ENCODE measurements around the gene MYO18B. TPM values are rescaled to one million over a fixed set of nuclear protein-coding genes. Genes with fewer than 3 reads are reported as not detected.

MYO18B gene
- total RNA-seq, 1 donor from 2014 or later, result 0.17 TPM

DNA sequence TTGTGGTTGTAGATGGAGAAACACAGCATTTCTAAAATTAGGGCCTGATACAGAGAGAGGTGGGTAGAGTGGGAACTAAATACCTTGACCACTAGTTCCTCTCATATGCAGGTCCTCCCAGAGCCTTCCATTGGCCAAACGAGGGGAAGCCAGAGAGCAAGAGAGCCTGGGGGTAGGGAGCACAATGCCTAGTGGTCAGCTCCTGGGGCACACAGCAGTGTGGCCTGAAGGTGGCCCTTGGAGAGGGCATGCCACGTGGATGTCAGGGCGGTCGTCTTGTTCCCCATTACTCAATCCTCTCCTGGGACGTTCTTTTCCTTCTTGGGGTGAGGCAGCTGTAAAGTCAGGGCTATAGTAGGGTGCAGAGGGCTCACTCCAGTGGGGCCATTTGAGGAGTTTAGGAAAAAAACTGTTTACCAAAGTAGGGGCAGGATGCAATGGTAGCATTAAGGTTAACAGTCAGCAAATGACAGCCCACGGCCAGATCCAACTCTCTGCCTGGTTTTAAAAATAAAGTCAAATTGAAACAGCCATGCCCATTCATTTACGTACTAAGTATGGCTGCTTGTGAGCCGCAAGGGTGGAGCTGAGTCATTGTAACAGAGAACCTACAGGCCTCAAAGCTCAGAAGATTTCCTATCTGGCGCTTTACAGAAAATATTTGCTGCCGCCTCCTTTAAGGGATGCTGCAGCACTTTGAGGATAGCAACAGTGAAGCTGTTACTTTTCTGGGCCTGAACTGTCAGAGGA is 7.6 kb downstream of the MYO18B start:
- no peak for DNase-seq

GRCh38 chr22:25750569-25751173 is 8.7 kb downstream of the MYO18B start:
- DNase-seq, result no peak

DNA sequence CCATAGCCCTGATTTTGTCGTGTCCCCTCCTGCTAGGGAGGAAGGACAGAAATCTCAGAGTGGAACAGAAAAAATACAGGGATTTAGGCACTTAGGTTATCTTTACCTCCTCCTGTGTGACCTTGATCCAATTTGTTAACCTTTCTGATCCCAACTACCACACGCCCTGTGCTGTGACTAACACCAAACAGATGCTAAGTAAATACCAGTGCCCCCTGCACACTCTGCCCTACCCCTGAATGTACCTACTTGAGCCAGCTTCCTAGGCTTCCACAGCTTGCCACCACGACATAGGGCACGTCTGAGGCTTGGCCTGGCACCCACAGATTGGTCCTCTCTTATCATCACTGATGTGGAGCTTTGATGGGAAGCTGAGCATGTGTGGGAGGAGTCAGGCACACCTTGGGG is 9.2 kb downstream of the MYO18B start:
- no peak for DNase-seq

- no peak for DNase-seq
Observed at GRCh38 chr22:25752615-25753214, 10.7 kb downstream of the MYO18B start.

- no peak for DNase-seq
Observed at GRCh38 chr22:25753252-25753651, 11.3 kb downstream of the MYO18B start.

DNA sequence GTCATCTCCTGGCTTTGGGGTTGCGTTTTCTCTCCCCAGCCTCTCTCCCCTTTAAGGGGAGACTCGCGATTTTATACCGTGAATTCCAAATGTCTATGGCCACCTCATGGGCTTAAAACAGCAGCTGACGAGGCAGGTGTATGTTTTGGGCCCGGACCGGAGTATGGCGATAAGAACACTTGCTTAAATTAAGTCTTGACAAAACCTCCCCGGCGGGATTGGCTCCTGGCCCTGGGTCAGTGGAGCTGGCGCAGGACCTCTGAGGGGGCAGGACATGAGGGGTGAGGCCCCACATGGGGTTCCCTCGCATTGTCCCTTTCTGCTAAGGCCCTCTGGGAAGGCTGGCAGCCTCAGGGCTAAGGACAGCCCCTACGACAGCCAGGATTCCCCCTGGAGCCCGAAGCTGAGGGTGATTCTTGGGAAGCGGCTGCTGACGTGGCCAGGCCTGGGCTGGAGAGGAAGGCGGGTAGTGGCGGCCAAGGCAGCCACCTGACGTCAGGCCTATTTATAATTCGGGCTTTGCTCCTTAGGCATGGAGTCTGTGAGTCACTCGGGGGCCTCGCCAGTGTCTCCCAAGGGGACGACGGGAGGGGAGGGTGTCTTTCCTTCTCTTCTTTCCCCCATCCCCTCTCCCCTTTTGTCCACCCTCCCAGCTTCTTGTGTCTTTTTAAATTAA is 12.7 kb downstream of the MYO18B start:
- DNase-seq, result peak; percentile 91

DNA sequence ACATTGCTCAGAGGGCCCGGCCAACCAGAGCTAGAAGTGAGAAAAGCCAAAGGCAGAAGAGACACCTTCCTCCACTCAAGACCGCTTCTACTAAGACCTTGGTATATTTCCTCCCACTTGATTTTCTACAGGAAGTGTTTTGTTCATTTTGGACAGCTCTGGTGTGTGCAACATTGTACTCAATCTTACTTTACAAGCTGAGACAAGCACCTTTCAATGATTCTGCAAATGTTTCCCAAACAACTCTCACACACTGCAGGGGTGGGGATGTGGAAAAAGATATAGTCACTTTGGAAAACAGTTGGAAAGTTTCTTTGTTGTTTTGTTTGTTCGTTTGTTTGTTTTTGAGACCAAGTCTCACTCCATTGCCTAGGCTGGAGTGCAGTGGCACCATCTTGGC is 15.7 kb downstream of the MYO18B start:
- peak; percentile 35 for DNase-seq

DNA sequence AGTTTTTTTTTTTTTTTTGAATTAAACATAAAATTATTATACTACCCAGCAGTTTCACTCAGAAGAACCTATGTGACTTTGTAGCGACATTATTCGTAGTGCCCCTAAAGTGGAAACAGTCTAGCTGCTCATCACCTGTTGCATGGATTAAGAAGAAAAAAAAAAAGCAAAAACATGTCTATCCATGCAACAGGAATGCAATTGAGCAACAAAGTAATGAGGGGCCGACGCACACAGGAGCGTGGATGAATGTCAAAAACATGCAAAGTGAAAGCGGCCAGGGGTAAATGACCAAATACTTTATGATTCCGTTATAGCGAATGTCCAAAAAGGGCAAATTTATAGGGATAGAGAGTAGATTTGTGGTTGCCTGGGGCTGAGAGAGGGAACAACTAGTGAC is 16.3 kb downstream of the MYO18B start:
- no peak for DNase-seq

DNA sequence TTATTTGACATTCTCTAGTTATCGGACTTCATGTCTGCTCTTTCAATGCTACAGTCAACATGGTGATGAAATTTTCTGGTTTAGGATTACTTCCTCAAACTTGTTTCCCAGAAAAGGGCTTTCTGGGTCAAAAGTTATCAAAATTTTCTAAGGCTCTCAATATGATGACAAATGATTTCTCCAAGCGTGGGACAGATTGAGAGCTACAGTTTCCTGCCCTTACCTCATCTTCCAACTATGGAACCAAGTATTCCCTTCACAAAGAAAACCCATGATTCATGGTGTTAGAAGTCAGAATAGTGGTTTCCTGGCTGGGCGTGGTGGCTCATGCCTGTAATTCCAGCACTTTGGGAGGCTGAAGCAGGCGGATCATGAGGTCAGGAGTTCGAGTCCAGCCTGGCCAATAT is 17.8 kb downstream of the MYO18B start:
- DNase-seq, result peak; percentile 96

DNA sequence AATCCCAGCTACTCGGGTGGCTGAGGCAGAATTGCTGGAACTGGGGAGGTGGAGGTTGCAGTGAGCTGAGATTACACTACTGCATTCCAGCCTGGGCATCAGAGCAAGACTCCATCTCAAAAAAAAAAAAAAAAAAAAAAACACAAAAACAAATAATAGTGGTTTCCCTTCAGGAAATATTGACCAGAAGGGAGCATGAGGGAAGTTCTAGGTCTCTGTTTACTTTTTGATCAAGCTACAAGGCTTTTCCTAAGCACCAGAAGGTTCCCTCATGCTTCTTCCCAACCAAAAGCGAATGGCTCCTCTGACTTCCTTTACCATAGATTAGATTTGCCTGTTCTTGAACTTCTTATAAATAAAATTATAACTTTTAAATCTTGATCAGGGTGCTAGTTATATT is 18.3 kb downstream of the MYO18B start:
- no peak for DNase-seq

DNA sequence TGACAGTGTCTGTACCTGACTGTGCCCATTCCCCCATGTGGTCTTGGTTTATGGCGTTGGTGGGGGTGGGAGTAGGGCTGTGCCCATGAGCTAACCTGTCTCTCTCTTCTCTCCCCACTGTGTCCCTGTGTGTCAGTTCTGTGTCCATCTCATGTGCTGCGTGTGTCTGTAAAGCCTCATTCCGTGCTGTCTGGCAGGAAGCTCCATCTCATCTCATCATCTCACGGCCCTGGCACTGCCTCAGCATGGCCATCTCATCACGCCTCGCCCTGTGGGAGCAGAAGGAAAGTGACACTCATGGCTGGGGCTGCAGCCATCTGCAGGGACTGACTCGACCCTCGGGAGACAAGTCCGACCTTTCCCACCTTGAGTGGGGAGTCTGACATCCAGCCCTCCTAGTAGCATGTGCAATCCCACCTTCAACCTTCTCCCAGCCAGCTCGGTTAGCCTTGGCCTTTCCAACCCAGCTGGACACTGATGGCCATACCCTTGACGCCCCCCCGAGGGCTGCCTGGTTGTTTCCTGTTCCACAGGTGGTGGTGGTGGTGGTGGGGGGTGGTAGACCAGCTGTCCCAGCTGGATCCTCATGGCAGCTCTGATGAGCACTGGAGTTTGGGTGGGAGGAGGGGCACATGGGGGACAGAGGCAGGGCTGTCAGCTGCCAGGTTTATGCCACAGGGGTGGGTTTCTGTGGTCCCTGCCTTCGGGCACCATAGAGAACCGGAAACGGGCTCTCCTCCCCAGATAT is 19.0 kb downstream of the MYO18B start:
- DNase-seq, result no peak

- no peak for DNase-seq
Observed at GRCh38 chr22:25762147-25762546, 20.2 kb downstream of the MYO18B start.

- DNase-seq, result no peak
Observed at GRCh38 chr22:25763239-25763777, 21.3 kb downstream of the MYO18B start.

- DNase-seq, result no peak
Observed at GRCh38 chr22:25764270-25765015, 22.5 kb downstream of the MYO18B start.

DNA sequence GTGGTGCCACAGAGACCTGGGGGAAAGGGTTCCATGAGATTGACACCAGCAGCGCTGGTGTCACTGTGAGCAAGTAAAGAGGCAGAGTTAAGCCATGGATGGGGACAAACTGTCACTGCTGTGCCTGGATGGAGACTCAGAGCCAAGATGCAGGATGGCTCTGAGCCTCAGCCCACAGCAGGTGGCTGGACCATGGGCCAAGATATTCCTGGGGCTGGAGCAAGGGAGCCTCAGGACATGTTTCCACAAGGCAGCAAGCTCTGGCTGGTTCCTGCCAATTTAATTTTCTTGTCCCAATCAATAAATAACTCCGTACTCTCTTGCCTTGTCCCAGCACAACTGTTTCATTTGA is 23.0 kb downstream of the MYO18B start:
- DNase-seq, result no peak

DNA sequence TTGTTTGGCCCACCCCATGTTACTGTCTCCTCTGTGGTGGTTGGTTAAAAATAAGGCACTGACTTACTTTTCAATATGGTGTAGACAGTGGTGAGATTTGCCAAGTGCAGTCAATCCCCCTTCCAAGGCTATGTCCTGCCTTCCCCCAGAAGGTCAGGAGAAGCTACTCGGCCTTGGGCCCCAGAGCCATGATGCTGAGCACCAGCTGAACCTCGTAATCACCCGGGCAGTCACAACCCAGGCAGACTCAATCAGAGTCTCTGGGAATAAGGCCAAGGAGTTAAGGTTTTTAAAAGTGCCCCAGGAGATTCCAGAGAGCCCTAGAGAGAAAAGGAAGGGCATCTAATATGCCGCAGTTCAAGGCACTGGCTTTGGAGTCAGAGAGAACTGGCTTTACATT is 23.8 kb downstream of the MYO18B start:
- no peak for DNase-seq

DNA sequence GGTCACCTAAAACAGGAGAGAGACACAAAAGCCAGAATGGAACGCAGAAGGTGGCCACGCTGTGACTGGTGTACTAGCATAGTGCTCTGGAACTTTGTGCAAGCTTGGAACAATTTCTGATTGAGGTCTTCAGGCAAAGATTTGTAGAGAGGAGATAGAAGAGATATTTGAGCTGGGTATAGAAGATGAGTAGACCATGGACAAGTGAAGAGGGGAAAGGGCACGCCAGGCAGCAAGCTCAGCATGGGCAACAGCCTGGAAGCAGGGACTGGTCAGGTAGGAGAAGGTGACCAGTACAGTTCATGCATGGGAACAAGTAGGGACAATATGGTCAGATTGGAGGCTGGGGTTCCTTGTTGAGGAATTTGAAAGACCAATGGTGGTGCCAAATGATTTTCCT is 24.4 kb downstream of the MYO18B start:
- DNase-seq, result no peak

- no peak for DNase-seq
Observed at GRCh38 chr22:25770333-25770732, 28.3 kb downstream of the MYO18B start.

GRCh38 chr22:25772288-25772687 is 30.3 kb downstream of the MYO18B start:
- no peak for DNase-seq

GRCh38 chr22:25774575-25775026 is 32.6 kb downstream of the MYO18B start:
- peak; percentile 34 for DNase-seq

GRCh38 chr22:25775531-25775930 is 33.5 kb downstream of the MYO18B start:
- DNase-seq, result peak; percentile 26

DNA sequence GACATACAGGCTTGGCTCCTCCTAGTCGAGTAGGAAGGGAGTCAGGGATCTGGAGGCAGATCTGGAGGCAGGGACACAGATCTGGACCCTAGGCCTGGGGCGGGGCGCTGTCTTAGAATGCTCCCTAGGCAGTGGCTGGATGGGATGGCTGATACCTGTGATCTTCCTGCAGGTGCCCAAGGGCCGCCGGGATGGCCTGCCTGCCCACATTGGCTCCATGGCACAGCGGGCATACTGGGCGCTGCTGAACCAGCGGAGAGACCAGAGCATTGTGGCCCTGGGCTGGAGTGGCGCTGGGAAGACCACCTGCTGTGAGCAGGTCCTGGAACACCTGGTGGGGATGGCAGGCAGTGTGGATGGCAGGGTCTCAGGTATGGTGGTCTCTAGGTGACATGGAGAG is 35.4 kb downstream of the MYO18B start:
- DNase-seq, result no peak
